GM10266 (cell line): ENCODE measurements around the gene HDAC4.

Source experiments
- DNase-seq: peaks from one replicate; pipeline ENCODE4 v3.0.0; 2012; ENCODE audit errors: extremely low spot score
- TF ChIP-seq, protein P1 (sequence below): IDR thresholded peaks from 2 replicates; pipeline ENCODE4 v1.5.1; 2012; ENCODE audit warnings: mild to moderate bottlenecking, low read depth; ENCODE audit not compliant: control insufficient read depth, insufficient read depth; ENCODE audit errors: missing control alignments

The HDAC4 gene

DNA sequence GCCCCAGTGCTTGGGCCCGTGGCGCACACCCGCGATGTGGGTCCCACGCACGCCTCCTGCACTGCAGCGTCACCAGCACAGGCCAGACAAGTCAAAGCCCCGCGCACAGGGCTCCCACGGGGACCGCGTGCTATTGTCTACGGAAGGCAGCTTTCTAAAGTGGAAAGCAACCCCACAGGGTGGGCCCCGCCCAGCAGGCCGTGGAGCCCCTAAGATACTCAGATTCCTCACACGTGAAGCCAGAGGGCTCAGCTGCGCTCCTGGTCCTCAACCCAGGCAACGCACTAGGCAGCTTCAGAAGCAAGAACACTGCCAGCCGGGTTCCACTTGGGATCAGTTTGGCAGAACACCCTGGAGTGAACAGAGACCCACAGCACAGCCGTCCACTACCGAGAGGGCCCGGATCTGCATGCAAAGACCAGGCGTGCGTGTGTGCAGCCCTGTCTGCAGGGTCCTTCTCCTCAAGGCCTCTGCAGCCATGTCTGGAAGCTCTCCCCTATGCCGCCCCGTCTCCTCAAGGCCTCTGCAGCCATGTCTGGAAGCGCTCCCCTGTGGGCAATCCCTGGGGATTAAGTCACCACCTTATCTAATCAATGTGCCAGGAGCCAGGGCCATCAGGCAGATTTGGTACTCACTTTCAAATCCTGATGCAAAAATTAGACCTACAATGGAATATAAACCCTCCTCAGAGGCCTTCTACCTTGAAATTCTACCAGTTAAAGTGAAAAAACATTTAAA, 231.3 kb downstream of the HDAC4 start:
- TF ChIP-seq, protein P1, sequence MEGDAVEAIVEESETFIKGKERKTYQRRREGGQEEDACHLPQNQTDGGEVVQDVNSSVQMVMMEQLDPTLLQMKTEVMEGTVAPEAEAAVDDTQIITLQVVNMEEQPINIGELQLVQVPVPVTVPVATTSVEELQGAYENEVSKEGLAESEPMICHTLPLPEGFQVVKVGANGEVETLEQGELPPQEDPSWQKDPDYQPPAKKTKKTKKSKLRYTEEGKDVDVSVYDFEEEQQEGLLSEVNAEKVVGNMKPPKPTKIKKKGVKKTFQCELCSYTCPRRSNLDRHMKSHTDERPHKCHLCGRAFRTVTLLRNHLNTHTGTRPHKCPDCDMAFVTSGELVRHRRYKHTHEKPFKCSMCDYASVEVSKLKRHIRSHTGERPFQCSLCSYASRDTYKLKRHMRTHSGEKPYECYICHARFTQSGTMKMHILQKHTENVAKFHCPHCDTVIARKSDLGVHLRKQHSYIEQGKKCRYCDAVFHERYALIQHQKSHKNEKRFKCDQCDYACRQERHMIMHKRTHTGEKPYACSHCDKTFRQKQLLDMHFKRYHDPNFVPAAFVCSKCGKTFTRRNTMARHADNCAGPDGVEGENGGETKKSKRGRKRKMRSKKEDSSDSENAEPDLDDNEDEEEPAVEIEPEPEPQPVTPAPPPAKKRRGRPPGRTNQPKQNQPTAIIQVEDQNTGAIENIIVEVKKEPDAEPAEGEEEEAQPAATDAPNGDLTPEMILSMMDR = no peak

DNA sequence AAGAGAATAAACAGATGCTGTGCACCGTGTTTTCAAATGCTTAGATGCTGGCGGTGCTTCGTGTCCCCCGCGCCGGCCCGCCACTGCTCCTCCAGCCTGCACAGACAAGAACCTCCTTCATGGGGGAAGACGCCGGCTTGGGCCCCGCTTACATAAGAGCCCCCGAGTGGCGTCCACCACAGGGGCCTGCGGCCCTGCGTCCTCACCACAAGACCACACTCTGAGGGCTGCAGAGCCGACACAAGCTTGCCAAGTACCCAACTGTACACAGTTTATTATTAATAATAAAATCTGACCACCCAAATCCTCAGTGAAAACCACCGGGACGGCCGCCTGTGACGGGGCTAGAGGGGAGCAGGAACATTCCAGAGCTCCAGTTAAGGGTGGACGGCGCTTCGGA, 232.2 kb downstream of the HDAC4 start:
- no peak for DNase-seq
- TF ChIP-seq, protein P1 = no peak

More for the DNA sequence above, 231.3 kb downstream of the HDAC4 start:
- DNase-seq = no peak

DNA sequence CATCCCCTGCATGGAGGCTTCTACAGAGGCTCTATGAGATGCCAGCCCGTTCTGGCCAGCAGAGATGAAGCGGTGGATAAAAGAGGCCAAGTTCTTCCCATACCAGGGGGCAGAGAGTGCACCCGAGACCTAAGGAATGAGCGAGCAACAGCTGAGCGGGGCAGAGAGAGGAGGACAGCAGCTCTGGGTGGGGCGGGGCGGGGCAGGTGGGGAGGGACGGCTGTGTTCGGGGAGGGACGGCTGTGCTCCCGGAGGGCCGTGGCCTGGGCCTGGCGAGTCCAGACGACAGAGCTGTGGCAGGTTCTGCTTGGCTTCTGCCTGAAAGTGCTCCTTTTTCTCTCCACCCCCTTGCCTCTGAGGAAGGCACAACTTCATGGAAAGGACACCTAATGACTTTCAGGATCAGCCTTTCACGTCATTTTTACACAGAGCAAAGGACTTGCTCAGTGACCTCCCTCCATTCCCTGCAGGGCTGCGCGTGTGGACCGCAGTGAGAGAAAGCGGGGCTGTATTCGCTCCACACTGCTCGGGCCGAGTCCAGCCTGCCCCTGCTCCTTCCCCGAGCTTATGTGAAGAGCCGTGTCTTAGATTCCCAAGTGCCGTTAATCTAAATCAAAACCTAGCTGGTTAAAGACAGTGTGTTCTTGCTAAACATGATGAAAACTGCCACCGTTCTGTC, 232.9 kb downstream of the HDAC4 start:
- TF ChIP-seq, protein P1 = no peak
- no peak for DNase-seq

DNA sequence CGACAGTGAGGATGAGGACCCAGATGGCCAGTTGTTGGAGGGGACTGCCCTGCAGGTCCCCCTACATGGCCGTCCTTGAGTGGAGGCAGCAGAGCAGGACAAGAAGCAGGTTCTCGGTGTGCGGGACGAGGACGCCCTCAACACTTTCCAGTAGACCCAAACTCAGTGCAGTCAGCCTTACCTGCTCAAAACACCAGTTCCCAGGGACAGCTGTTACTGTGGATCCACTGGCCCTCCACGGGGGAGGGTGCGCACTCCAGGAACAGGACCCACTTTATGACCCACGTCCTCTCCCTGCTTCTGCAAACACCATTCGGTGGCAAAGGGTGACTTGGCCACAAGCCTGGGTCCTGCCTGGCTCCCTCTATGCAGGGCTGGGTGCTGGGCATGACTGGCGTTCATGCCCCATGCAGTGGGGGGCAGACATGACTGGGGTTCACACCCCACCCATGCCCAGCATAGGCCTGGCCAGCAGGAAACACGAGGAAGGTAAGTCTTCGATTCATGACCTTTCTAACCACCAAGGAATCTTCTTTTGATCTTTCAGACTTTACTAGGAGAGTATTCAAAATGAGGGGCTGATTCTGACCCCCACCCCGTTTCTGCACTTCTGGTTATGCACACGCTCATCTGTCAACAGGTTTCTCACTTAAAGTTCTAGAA, 233.7 kb downstream of the HDAC4 start:
- DNase-seq = no peak
- TF ChIP-seq, protein P1 = no peak

DNA sequence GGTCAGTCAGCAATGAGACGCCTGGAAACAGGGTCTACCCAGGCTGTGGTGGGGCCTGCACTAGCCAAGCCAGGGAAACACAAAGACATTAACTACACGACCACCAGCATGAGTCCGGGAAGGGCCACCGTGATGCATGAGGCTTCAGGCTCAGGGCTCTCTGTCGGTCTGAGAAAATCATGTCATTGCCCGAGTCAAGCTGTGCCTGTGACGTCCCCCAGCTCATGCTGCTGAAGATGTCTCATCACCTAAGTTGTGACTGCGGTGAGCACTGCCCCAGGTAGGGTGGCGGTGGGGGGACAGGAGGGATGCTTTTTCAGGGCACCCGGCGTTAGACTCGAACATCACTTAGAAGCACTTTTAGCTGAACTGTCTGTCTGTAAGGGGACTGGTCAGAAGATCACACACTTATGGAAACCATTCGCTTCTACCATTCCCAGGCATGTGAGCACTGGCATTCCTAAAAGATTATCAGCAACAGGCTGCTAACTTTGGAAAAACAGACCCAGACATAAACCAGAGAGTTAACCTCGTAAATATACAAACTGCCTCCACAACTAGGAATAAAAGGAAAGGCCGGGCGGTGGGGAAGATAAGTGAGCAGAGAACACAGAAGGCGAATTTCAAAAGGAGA, 234.5 kb downstream of the HDAC4 start:
- no peak for DNase-seq

DNA sequence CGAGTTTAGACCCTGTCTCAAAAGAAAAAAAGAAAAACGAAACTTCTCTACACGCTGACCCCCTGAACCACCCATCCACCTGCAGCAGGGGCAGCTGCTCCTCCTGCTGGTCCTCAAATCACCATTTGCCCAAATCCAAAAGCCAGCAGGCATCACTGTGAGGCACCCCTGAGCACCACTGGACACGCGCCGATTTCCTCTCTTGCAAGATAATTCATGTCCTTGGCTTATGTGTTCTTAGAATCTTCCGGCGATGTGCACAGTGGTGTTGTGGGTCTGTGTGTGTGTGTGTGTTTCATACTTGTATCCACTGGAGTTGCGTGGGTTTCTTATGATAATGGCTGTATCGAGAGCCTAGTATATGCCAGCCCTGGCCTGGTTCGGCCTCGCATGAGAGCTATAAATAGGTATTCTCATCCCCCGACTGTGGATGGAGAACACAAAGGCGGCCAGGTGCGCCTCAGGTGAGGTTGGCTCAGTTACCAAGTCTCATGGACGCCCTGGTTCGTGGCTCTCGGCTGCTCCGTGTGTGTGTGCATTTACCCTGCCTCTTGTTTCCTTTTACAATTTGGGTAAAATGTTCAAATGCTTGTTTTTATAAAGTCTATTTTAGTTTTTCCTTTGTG, 235.5 kb downstream of the HDAC4 start:
- DNase-seq = no peak
- TF ChIP-seq, protein P1 = no peak

More for the DNA sequence above, 234.5 kb downstream of the HDAC4 start:
- TF ChIP-seq, protein P1 = no peak
